ENCODE results near the gene PLCL1.

PLCL1 gene

DNA sequence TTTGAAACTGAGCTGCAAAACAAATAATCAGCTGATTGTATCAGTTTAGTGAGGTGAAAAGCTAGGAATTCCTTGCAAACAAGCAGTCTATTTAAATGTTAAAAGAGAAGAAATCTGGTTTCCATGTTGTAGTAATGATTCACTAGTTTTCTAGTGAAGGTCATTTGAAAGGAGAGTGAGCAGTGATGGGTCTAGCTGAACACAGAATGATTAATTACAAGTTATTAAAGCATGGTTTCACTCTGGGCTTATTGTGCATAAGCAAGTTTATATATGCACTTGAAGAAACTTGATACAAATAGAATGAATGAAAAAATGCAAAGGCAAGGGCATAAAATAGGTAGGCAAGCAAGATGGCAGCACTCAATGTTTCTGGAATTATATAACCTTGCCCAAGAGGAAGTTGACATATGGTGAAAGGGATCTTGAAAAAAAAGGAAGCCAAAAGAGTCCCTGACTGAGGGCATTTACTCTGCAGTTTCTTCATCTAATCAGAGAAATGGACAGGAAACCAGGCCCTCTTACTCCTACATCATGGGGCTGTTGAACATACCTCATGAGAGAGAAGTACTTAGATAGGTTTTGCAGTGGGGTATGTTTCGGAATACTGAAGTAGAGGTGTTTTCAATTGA, 53.2 kb downstream of the PLCL1 start:
- DNase-seq (ENCODE audit: low read depth): no peak

DNA sequence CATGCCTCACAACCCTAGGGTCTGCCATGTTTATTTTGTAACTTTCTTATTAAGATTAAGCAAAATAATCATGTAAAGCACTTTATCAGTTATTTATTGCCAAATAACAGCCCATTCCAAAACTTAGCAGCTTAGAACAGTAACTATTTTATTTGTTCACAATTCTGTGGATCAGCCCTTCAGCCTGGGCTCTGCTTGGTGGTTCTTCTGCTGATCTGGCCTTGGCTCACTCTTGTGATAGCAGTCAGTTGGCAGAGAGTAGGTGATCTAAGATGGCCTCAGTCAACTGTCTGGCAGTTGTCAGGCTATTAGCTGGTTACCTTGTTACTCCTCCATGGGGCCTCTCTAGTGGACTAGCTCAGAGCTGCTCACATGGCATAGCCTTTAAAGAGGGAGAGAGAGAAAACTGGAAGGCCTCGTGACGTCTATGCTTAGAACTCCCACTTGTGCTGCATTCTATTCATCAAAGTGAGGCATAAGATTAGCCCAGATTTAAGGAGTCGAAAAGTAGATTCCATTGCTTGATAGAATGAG, 54.3 kb downstream of the PLCL1 start:
- DNase-seq (ENCODE audit: low read depth): no peak

DNA sequence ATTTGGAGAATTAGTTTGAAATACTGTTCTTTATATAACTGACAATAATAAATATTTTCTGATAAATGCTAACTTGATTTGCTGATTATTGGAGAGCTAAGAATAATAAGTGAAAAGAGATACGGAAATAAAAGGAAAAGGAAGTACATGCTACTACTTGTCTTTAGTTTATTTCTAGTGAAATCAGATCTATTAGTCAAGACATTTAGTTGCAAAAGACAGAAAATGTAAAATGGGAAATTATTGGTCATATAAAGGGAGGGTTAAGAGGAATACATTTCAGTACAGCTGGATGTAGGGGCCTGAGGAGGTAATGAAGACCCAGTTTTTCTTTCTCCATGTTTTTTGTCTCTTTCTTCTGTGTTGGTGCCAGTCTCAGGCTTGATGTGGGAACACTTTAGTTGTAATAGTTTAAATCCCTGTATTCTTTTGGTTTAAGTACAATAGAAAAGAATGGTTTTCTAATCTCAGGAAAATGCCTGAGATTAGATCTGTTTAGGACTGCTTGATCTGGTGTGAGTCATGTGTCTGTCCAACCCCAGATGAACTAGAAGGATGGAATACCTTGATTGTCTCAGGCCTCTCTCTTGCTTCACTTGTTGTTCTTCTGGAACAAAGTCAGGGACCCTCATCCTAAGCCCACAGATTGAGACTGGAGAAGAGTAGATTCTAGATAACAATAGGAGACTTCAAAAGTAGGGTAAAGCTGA, 58.0 kb downstream of the PLCL1 start:
- no peak for DNase-seq (ENCODE audit: low read depth)

DNA sequence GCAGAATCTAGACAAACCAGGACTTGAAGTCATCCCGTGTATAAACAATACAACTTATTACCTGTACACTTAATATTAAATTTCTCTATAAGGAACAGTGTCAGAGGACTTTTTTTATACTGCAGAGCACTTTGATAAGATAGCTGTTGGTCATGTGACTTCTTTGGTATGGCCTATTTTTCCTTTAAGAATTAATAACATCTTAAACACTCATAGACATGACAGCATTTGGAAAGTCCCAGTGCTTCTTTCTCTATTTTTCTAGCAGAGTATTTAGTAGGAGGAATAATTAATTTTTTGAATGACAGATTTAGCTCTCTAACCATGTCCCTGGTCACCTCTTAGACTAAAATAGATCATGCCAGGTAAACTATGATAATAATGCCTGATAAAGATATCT, 59.4 kb downstream of the PLCL1 start:
- DNase-seq (ENCODE audit: low read depth): no peak

DNA sequence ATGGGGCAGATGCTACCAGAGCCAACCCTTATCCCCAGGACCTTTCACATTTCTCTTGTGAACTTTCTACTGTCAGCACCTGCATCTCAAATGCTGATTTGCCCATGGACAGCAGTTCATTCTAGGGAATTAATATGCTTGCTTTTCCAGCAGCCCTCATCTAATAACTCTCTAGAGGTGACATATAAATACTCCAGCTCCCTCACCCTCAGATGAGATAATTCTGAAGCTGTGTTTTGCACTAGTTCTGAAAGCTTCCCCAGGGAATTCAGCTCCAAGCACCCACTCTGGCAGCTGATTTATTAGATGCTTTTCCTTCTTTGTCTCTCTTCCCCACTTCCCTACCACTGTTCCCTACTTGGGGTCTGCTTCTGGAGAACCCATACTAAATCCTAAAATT, 62.1 kb downstream of the PLCL1 start:
- DNase-seq (ENCODE audit: low read depth): no peak

DNA sequence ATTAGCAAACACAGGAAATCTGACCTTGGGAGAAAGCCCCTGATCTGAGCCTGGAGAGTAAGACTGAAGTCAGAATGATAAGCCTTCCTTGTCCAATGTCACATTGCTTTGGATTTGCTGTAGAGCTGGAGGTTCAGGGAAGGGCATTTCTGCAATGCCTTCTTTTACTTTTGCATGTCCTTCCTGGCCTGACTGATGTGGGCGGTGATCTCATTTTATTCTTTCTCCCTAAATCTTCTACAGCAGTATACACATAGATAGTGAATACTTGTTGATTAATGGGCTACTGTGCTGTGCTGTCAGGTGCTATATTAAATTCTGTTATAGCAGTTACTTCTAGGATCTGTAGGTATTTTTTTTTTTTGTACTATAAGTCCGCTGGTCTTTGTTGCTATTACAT, 62.6 kb downstream of the PLCL1 start:
- DNase-seq (ENCODE audit: low read depth): no peak

DNA sequence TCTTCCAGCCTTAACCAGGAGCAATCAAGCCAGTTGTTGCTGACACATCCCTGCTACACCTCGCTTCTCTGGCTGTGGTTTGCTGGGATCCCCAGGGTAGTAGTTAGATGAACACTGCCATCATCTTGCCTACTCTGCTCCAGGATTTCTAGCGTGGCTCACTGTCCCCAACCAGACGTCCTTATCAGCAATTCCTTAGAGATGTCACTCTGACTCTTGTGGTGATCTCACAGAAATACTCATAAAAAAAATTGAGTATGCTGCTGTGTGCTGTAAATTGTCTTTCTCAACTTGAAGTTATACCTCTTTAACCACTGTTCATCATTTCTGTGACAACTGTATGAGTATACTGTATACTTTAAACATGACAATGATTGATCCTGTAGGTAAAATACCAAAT, 63.2 kb downstream of the PLCL1 start:
- DNase-seq (ENCODE audit: low read depth): no peak

DNA sequence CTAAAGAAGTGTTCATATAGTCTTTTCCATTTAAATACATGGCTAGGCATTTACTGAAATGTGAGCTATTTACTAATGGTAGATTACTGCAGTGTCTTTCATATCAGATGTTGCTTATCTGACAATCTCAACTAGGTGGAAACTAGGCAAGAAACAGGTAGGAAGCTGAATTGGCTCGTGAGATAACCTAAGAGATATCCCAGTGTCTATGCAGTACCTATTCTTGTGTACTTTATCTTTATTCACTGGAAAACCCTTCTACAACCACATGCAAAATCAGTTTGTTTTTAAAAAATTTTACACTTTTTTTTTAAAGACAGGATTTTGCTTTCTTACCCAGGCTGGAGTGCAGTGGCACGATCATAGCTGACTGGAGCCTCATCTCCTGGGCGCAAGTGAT, 63.8 kb downstream of the PLCL1 start:
- DNase-seq (ENCODE audit: low read depth): no peak

DNA sequence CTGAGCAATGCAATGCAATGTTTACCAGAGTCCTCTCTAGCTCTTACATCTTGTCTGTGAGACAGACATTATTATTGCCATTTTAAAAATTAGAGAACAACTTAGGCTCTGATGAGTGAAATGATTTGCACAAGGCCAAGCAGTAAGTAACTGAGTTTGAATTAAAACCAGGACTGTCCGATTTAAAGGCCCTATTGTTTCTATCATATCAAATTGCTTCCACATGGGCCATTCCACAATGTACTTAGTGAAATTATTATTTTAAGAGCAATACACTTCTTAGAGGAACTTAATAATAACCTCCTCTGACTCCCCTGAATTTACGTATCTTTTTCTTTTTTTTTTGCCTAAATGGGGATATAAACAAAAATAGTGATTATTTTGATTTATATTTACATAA, 64.6 kb downstream of the PLCL1 start:
- no peak for DNase-seq (ENCODE audit: low read depth)

DNA sequence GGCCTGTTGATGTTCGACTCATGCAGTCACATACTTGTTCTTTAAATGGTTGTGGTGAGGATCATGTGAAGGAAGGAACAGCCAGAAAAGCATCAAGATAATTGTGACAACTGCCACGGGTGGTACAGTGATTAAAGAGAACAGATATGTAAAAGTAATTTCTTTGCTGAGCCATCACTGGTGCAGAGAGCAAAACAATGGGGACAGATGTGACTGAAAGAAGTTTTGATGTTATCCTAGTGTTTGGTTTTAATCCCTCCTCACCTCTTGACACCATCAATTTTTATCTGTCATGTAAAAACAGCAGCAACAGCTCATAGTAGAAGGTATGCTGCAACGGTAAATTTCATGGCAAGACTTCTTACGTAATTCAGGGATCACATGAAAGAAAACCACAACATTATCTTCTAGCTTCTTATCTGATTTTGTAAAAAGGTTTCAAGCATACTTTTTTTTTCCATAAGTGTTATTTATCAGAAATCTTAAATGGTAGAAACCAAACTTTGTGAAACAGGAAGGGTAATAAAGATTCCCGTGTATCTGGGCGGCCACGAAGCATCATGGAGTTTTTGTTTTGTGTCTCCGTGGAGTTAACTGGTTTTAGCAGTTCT, 65.2 kb downstream of the PLCL1 start:
- DNase-seq (ENCODE audit: low read depth): no peak

DNA sequence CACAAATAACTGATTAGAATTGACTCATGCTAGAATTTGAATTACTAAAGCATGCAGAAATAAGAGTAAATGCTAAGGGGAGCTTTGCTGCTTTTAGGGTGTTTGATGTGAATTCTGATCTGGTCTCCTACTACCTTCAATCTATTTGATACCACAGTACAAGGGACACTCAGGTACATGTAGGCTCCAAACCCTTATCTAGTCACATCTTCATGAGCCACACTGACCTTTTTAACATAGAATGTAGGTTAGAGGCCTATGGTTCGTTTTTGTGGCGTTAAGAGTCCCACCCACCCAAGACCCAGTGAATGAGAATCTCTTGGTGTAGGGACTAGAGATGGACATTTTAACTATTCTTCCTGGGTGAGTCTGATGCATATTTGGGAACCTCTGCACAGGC, 65.7 kb downstream of the PLCL1 start:
- DNase-seq (ENCODE audit: low read depth): no peak

DNA sequence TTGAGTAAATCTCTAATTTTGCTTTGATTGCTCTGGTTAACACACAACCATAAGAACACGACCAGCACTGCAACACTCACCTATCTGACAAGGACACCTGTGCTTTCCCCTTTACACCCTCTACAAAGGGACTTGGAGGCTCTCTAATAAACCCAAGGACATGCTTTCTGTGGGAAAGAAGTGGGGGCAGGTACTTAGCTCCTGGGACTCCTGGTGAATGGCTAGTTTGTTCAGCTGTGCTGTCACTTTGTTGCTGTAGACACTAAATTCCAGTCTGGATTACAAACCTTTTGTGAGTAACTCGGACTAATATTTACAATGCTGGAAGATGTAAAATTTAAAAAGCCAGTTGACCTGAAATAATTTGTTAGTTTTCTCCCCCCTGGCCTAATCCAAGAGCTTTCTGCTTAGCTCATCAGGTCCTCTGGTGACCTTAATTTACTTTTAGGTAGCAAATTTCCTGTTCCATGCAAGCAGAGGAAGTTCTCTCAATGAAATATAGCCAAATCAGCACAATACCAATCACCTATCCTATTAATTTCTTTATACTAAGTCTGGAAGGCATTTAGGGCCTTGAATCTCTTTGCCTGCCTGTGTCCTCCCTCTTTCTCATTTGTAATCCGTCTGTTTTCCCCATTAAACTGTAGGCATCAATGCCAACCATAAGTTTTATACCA, 67.5 kb downstream of the PLCL1 start:
- no peak for DNase-seq (ENCODE audit: low read depth)

DNA sequence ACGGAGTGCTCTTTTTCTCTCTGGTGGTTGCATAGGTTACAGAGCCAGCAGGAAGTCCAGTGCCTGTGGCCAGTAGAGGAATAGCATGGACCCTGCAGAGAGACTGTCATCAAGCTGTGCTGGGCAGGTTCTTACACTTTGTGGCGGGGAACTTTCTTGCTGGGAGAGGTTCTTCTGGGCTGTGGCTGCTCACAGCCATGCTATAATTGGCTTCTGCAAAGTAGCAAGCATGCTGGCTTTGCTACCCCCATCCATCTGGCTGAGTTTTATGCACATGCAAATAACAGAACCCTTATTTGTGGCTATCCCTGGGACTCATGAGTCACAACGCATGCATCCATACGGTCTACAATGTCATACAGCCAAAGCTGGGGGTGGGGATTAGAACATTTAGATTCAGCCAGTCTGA, 68.9 kb downstream of the PLCL1 start:
- no peak for DNase-seq (ENCODE audit: low read depth)

DNA sequence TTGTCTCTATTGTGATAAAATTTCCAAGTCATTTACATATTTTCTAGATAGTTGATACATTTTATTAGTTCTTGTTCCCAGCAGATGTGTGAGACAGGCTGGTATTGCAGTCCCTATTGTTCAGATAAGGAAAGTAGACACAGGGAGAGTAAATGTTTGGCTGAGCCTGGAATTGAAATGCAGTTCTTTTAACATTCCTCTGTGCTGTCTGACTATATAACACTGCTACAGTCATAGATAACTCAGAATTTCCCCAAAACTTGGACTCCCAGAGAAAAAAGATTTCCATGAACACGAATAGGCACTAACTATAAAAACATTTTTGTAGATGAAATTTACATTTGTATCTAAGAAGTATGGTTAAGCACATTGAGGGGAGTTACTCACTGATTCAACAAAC, 71.4 kb downstream of the PLCL1 start:
- no peak for DNase-seq (ENCODE audit: low read depth)

DNA sequence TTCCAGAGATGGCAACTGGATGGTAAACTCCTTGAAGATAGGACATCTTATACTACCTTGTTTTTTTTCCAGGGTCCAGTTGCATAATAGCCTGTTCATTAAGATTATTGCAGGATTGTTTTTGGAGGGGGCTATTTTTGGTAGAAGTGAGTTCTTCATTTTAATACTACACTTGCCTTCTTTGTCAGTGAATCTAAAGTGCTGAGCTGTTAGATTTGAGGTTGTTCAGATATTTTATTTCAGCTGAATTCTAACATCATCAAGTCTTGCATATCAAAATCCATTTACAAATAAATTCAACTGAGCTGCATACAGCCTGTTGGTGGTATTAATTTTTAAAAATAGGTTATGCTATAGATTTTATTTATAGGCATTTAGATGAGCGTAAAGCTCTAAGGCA, 72.1 kb downstream of the PLCL1 start:
- no peak for DNase-seq (ENCODE audit: low read depth)

DNA sequence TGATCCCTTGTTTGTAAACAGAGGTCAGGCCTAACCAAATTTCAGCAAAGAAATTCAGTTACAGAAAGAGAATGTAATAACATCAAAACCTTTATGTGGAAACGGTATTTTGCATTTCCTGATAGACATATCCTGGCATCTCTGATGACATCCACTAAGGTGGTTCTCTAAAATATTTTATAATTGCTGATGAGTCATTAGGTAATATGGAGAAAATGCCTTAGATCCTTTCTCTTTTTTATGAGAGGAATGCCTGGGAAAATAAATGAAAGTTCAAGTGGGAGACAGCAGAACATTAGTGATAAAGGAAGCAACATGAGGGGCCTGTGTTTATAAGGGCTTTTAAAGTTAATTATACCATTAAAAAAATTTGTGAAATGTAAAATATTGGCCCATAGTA, 72.6 kb downstream of the PLCL1 start:
- DNase-seq (ENCODE audit: low read depth): no peak

DNA sequence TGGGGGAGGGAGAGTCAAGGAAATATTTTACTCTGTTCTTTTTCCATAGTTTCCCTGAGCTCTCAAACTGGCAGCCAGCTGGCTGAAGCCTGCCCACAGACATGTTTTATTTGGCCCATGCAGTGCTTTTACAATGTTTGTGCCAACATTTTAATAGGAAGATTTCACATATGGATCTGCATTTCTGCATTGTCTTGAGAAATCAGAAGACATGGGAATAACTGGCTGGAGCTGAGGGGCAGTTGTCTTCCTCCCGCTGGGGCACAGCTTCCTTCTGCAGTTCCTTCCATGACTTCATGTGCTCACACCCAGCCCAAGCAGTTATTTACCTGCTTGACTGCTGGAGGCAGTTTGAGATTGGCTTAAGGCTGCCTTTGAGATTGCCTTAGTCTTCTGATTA, 74.4 kb downstream of the PLCL1 start:
- DNase-seq (ENCODE audit: low read depth): no peak

DNA sequence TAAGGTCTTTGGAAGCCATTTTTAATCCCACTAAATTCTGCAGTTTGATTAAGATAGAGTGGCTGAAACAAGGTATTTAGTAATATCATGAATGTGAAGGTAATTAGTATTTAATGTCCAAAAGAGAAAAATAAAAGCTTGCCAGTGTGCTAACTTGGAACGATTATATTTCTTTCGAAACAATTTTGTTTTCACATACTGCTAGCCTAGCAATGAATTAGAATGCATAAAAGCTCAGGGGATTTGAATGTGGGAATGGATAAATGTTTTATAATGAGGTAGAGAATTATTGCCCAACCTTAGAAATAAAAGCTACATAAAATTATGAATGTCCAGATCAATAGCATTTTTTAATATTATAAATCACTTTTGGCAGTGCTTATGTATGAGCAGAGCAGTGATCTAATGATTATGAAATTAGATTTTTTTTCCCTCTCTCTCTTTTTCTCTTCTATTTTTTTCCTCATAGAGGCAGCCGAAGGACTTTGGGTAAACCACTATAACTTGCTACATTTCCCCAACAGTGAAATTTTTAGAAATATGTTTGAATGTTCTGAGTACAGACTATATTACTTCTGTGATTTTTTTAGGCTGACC, 75.5 kb downstream of the PLCL1 start:
- DNase-seq (ENCODE audit: low read depth): no peak

DNA sequence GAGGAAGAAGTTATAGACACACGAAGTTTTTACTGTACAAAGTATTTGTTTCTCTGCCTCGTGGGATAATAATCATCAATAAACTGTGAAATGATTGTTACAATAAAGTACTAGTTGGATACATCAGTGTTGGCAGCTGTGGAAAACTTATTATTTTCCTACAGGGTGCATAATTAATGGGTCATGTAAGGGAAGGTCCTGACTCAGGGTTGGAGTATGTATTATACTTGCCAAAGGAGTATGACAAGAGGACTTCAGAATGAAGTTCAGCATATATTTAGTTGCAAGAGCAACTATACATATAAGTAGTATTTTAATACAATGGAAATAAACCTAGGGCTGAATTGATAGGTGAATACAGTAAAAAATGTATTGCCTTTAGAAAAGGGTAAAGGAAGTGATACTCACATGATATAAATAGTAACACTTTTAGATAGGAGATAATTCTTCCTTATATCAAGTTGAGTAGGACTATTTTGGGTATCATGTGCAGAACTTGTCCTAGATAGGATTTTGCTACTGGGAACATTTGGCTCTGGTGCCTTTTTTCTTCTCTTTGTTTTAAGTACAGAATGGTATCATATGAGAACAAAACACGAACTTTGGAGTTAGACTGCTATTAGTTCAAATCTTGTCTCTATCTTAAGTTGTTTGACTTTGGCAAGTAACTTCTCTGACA, 79.1 kb downstream of the PLCL1 start:
- DNase-seq (ENCODE audit: low read depth): no peak

DNA sequence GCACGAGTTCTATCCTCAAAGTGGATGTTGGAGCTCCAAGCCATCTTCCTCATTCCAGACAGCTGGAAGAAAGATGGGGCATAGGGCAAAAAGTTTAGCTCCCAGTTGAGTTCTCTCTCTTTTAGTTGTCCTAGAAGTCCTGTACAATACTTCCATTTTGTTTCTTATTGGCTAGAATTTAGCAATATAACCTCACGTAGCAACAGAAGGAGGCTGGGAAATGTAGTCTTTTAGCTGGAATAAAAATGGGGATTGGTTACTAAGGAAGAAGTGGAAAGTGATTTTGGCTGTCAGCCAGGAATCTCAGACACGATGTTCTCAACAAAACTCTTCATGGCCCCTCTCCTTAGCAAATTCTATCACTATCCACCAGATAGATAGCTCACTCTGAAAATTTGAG, 79.9 kb downstream of the PLCL1 start:
- DNase-seq (ENCODE audit: low read depth): no peak

DNA sequence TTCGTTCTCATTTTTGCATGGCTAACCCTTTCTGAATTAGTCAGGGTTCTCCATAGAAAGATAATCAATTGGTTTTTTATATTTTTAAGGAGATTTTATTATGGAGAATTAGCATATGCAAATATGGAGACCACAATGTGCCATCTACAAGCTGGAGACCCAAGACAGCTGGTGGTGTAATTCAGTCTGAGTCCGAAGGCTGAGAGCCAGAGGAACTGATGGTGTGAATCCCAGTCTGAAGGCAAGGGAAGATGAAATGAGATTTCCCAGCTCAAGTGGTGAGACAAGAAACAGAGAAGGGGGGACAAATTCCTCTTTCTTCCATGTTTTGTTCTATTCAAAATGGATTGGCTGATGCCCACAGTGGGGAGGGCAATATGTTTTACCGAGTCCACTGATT, 80.7 kb downstream of the PLCL1 start:
- no peak for DNase-seq (ENCODE audit: low read depth)

DNA sequence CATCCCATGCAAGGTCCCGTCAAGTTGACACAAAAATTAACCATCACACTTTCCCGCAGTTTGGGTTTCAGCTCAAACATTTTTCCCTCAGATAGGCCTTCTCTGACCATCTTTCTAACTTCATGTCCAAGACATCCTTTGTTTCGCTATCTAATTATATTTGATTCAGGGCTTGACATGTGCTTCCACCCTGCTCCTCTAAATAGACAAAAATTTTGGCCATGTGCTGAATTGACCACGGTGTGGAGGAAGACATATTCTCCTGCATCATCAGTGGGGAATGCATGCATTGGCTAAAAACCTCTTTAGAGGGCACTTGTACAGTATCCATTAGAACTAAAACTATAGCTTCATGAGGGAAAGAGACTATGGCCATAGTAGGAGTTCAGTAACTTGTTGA, 81.2 kb downstream of the PLCL1 start:
- DNase-seq (ENCODE audit: low read depth): no peak

Data from activated T-cell treated with anti-CD3 and anti-CD28 coated beads for 48 hours (primary cell).